M059J (cell line): ENCODE measurements around the gene RETREG1. TPM values are rescaled to one million over a fixed set of nuclear protein-coding genes. Genes with fewer than 3 reads are reported as not detected.
"Not testable (repeated sequence)": the region's sequence is repeated elsewhere in the genome, so short reads cannot be mapped to it uniquely, and the experiment has no call there.

Experiments used
- DNase-seq: peaks from one replicate; pipeline ENCODE4 v3.0.0-alpha.2; 2012; ENCODE audit warnings: low read depth
- total RNA-seq: library from RNA; depleted of rRNA; stranded (reverse); fragments of >200 nt; shearing (Covaris generic); gene quantifications from 2 replicates; pipeline ENCODE4 v1.2.3, GENCODE V29; 2014; rRNA removed

Gene RETREG1
- total RNA-seq, result 0.42 and 2.2 TPM in 2 replicates

- DNase-seq, result peak; percentile 30
Measured at GRCh38 chr5:16616536-16617273, at the start of gene RETREG1. Gene RETREG1 (minus strand): TSS chr5:16616997. CDS start chr5:16616971, 26 bp downstream.

- DNase-seq, result no peak
Measured at GRCh38 chr5:16666130-16666882, 49.5 kb upstream of the RETREG1 start.

DNA sequence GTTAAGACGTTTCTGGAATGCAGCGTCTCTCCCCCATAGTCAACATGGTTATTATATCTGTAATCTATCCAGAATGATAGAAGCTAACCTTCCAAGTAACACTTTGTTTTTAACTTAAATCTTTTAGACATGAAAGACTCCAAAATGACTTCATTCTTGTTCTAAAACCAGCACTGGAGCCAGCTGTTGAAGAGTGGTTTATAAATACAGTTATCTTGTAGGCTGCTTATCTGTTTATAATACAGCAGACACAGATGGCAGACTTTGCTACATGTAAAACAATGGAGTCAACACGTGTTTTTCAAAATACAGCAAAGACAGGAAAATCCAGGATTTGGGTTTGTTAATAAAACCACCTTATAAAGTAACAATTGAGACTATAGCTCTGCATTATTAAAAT lies 48.8 kb upstream of the RETREG1 start:
- no peak for DNase-seq

- no peak for DNase-seq
Measured at GRCh38 chr5:16664368-16664767, 47.6 kb upstream of the RETREG1 start.

DNA sequence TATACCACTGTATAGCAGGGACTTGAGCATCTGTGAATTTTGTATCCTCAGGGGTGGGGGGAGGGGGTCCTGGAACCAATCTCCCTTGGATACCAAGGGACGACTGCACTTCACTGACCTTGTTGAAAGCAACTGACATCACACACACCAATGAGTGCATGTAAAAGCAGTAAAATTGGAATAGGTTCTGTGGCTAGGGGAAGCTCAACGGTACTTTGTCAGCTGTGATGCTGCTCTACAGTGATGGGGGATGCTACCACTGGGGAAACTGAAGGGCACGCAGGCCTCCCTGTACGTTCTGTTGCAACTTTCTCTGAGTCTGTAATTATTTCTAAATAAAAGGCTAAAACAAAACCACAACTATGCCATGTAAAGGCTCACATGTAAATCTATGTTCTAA lies 47.0 kb upstream of the RETREG1 start:
- no peak for DNase-seq

GRCh38 chr5:16661713-16662112 lies 44.9 kb upstream of the RETREG1 start:
- no peak for DNase-seq

DNA sequence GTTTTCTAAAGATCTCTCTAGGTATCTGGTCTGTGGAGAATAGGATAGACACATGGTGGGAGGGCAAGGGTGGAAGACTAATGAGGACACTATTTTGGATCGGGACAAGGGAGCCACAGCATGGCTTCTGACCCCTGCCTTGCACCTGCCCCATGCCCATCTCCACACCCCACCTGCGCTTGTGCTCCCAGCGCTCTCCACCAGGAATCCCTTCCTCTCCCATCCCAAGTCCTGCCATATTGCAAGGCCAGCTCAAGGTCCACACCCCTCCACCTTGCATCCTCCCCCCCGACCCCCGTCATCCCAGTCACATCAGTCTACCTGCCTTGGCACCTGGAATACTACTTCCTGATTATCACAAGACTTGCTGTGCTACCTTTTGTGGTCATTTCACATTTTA lies 44.2 kb upstream of the RETREG1 start:
- no peak for DNase-seq

DNA sequence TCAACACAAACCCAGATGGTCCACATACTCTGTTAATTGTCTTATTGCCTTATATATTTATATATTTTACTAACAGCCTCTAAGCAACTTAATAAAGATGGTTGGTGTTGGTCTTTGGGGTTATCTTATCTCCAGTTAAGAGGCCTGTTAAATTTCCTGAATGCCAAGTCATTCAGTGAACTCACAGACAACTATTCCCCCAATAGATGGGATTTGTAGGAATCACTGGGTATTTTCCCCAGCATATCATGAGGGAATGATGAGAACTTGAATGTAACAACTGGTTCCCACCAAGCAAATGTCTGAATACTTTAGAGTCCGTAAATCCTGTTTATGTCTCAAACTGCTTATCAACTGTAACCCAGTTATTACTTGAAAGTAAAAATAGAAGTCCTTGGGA lies 42.7 kb upstream of the RETREG1 start:
- DNase-seq, result no peak

GRCh38 chr5:16656561-16657191 lies 39.9 kb upstream of the RETREG1 start:
- peak; percentile 7 for DNase-seq

DNA sequence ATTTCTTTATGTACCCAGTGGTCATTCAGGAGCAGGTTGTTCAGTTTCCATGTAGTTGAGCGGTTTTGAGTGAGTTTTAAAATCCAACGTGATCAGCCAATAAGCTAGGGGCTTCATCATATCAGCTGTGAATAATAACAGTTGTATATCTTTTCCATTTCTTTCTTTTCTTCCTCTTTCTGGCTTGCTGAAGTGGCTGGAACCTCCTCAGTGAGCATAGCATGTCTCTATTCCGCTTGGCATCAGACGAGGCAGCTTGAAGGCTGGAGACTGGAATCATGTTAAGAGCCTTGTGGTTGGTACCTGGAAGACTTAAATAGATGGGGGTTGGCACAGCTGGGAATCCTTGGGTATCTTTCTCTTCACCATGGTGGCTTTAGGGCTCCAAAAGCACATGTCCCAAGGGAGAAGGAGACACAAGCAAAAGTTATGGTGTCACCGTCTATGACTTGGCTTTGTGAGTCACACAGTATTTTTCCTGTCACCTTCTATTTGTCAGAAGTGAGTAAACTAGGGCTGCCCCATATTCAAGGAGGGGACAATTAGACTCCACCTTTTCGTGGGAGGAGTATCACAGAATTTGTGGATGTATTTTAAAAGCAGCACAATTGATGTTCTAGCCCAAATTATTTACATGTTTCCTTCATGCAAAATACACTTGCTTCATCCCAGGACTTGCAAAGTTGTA lies 38.0 kb upstream of the RETREG1 start:
- peak; percentile 26 for DNase-seq

DNA sequence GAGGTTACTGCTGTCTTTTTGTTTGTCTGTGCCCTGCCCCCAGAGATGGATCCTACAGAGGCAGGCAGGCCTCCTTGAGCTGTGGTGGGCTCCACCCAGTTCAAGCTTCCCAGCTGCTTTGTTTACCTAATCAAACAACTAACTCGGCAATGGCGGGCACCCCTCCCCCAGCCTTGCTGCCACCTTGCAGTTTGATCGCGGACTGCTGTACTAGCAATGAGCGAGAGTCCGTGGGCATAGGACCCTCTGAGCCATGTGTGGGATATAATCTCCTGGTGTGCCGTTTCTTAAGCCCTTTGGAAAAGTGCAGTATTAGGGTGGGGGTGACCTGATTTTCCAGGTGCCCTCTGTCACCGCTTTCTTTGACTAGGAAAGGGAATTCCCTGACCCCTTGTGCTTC lies 31.9 kb upstream of the RETREG1 start:
- not testable (repeated sequence) for DNase-seq

DNA sequence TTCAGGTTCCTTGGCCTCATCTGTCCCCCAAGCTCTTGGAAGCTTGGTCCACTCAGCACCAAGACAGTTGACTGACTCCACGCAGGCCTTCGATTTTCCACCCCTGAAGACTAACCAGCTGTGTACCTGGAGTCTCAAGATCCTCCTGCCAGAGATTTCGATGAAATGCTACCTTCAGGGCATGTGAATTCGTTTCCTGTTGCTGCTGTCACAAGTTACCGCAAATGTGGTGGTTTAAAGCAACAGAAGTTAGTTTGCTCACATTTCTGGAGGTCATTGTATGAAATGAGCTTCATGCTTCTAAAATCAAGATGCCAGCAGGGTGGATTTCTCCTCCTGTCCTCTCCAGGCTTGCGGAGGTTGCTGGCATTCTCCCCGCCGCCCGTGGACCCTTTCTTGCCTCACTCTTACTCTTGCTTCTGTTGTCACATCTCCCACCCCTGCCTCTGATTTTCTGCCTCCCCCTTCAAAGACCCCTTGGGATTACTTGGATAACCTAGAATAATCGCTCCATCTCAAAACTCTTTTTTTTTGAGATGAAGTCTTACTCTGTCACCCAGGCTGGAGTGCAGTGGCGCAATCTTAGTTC lies 27.6 kb upstream of the RETREG1 start:
- DNase-seq, result no peak

- no peak for DNase-seq
Measured at GRCh38 chr5:16642867-16643266, 26.1 kb upstream of the RETREG1 start.

DNA sequence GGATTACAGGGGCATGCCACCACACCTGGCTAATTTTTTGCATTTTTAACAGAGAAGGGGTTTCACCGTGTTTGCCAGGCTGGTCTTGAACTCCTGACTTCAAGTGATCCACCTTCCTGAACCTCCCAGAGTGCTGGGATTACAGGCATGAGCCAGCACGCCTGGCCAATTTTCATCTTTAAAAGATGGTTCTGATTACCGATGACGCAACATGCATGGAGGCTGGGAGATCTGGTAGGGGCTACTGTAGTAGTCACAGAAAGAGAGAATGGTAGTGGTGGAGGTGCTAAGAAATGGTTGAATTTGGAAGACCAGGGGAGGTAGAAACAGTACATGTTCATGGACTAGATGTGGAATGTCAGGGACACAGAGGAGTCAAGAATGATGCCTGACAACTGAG lies 22.4 kb upstream of the RETREG1 start:
- DNase-seq, result no peak

DNA sequence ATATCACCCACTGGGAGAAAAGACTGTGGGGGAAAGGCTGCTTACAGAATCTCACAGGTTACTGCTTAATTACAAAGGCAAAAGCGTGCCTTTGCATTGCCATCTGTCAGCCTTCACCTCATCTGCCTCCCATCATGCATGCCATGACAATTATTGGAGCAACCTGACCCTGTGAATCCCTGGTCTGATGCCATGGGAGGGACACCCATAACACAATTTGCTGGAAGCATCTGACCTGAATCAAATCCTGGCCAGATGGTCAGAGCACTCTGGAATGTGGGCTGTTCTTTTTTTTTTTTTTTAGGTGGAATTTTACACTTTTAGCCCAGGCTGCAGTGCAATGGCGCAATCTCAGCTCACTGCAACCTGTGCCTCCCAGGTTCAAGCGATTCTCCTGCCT lies 11.6 kb upstream of the RETREG1 start:
- no peak for DNase-seq

- no peak for DNase-seq
Measured at GRCh38 chr5:16626696-16627264, 10.0 kb upstream of the RETREG1 start.

- no peak for DNase-seq
Measured at GRCh38 chr5:16625096-16625495, 8.3 kb upstream of the RETREG1 start.

DNA sequence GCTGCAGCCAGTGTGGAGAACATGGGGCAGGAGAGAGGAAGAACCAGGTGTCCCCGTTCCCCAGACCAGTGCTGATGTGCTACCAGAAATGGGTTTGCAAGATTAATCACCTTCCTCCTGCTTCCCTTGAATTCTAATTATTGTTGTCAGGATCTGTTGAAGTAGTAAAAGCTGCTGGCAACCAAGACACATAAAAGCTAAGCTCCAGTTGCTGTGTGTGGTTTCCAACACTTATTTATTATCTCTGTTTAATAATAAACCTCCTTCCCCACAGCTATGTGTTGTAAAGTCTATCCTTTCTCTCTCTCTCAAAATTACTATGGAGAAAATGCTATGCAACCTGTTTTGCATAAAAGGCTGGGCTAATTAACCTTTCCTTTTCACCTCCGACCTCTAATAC lies 2.3 kb upstream of the RETREG1 start:
- DNase-seq, result no peak

DNA sequence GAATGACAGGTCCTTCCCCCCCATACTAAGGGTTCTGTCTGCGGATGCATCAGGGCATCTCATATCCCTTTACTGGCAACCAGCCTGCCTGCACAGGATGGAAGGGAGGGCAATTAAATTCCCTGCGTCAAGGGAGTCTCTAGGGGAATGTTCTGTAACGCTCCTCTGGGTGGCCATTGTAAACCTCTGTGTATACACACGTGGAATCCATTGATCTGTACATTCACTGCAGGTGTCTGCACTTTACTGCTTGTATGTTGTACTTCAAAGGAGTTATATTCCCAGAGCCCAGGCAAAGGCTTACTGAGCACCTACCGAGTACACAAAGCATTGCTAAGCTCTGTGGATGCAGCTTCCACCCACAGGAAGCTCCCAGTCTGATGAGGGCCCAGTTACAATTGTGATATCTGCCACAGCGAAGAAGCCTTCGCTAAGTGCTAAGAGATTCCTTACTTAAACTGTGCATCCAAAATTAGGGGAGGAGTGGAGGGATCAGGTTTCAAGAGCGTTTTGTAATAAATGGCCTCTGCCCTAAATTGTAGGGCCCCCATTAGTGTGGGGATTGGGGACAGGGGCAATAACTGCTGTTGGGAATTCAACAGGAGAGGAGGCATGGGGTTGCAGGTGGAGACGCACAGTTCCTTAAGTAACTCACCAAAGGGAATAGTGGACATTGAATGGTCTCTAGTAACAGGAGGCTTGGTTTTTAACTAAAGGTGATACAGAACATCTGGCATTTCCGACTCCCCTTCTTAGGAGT lies 1.5 kb upstream of the RETREG1 start:
- DNase-seq, result no peak

GRCh38 chr5:16617274-16617968 lies 624 bp upstream of the RETREG1 start:
- no peak for DNase-seq
